Ovary (tissue), 9 donors: ENCODE measurements around the gene RBM20. TPM values are rescaled to one million over a fixed set of nuclear protein-coding genes. Genes with fewer than 3 reads are reported as not detected.
"Not testable (repeated sequence)": the region's sequence is repeated elsewhere in the genome, so short reads cannot be mapped to it uniquely, and the experiment has no call there.

Source experiments
- DNase-seq, 5 donors: peaks; one replicate each; pipeline ENCODE4 v3.0.0-alpha.2; 2019 to 2020
- H3K27ac ChIP-seq, 2 donors: fragments of 200-600 bp; one replicate each; pipeline versions ENCODE4 v1.5.1 to v1.8.0; 2019 to 2022
- H3K27me3 ChIP-seq: fragments of 200-600 bp; one replicate; pipeline ENCODE4 v1.8.0; 2022
- H3K36me3 ChIP-seq: fragments of 200-600 bp; sonication (generic); one replicate; pipeline ENCODE4 v1.5.1; 2019
- H3K4me1 ChIP-seq: one replicate; pipeline ENCODE4 v1.8.1; 2013; ENCODE audit warnings: mild to moderate bottlenecking, moderate library complexity; ENCODE audit not compliant: insufficient read depth
- H3K4me3 ChIP-seq: fragments of 200-600 bp; sonication (generic); one replicate; pipeline ENCODE4 v1.5.1; 2017
- H3K9me3 ChIP-seq, 2 donors: fragments of 200-600 bp in 1 of 2; sonication (generic) in 1 of 2; one replicate each; pipeline versions ENCODE4 v1.5.1 to v1.8.1; 2013 to 2019; ENCODE audit warnings: mild to moderate bottlenecking in 1 of 2, moderate library complexity in 1 of 2
- CTCF ChIP-seq, 3 donors: fragments of 450-650 bp in 2 of 3; fragments of 200-600 bp in 1 of 3; IDR thresholded peaks; one replicate each; pipeline versions ENCODE4 v1.5.1 to v1.8.0; 2016 to 2022; ENCODE audit warnings: antibody characterized with exemption in 3 of 3, mild to moderate bottlenecking in 1 of 3
- EP300 ChIP-seq: sonication (generic); formaldehyde crosslinking; IDR thresholded peaks from one replicate; pipeline ENCODE4 v1.6.1; 2017; ENCODE audit warnings: antibody characterized with exemption
- POLR2A ChIP-seq: fragments of 450-650 bp; IDR thresholded peaks from one replicate; pipeline ENCODE4 v1.6.1; 2017; ENCODE audit warnings: antibody characterized with exemption, mild to moderate bottlenecking, moderate library complexity
- WGBS, 3 donors: extraction: QIAGEN DNeasy Blood & Tissue Kit in 1 of 3; methylation state at CpG; one replicate each; pipeline versions ENCODE4 v1.1.5 to v1.1.7; 2013 to 2017; 5-methylcytosine and 5-hydroxymethylcytosine counted together
- intact Hi-C, 4 donors: fragments of 100-400 bp; cut with DNase I; formaldehyde crosslinking; loops; one replicate each; pipeline versions ENCODE4 v1.11.0 to v1.15.1; 2022 to 2023
- polyA plus RNA-seq, 2 donors: library from polyadenylated mRNA; stranded (reverse); fragments of 200-250 nt in 1 of 2; fragments of 350-450 nt in 1 of 2; fragmentation: Illumina TruSeq in 1 of 2; extraction: RNeasy Lipid Tissue Mini Kit (QIAGEN cat#74804) in 1 of 2; gene quantifications; one replicate each; pipeline ENCODE4 v1.2.3, GENCODE V29; 2013 to 2014
- total RNA-seq, 7 donors: library from RNA; depleted of rRNA in 2 of 7; stranded (reverse); fragments of >200 nt in 2 of 7; fragmentation: NEBNext Ultra II Directional in 3 of 7; extraction: Animal tissue kit (Norgen Biotek cat#: 25700) in 3 of 7; gene quantifications; one replicate each; pipeline versions ENCODE4 v1.1.0 to v1.2.4, GENCODE V29; 2016 to 2023
- donor health status: DM: no; HTN: no; CAD: no; lungs with moderate emphysema.
- donor health status: DM: no; HTN: no; CAD: no.
- donor health status: Bipolar disorder and iron deficiency.
- donor health status: DM: yes; HTN: yes; CAD: no.
- donor health status: DM: no; HTN: no; CAD: no.
- donor health status: DM: yes; HTN: yes; CAD: no.

RBM20 gene
- total and polyA plus RNA-seq, 9 donors, result 0.96 to 4.9 (median 3.6) TPM

- Histone ChIP-seq H3K27me3 (no peaks in the 10 kb centered on the region), H3K9me3 (no peaks in the 10 kb centered on the region), H3K36me3 (no peaks in the 10 kb centered on the region), H3K4me1 (no peaks in the 10 kb centered on the region), H3K27ac (no peak overlapping the region), H3K4me3 (no peak overlapping the region)
- 94 to 96% (median 95%) methylated on average over 4 of the region's 4 CpGs for WGBS, 3 donors
- TF ChIP-seq CTCF (IDR thresholded peaks at IDR 0.05), result no peak
- no peak for TF ChIP-seq POLR2A
- no peak for TF ChIP-seq EP300
- DNase-seq, result no peak
- intact Hi-C loops, result no loop called here
Measured at GRCh38 chr10:110656612-110657011, 12.5 kb downstream of the RBM20 start.

GRCh38 chr10:110657973-110658691 is 14.0 kb downstream of the RBM20 start:
- Histone ChIP-seq H3K27me3 (no peaks in the 10 kb centered on the region), H3K4me1 (no peaks in the 10 kb centered on the region), H3K27ac (no peak overlapping the region), H3K36me3 (no peaks in the 10 kb centered on the region), H3K4me3 (no peak overlapping the region), H3K9me3 (no peaks in the 10 kb centered on the region)
- intact Hi-C loops, result no loop called here
- 66 to 70% (median 68%) methylated on average over 11 of the region's 11 CpGs for WGBS, 3 donors
- TF ChIP-seq EP300, result no peak
- TF ChIP-seq CTCF (IDR thresholded peaks at IDR 0.05), result no peak
- TF ChIP-seq POLR2A, result no peak
- DNase-seq, result no peak

GRCh38 chr10:110659558-110659957 is 15.4 kb downstream of the RBM20 start:
- no peak overlapping the region for H3K27ac ChIP-seq
- WGBS, 3 donors, result 85 to 94% (median 86%) methylated on average over 1 of the region's 1 CpG

GRCh38 chr10:110660289-110660688 is 16.2 kb downstream of the RBM20 start:
- H3K4me1 ChIP-seq, H3K9me3 ChIP-seq, DNase-seq, H3K36me3 ChIP-seq, intact Hi-C loops, H3K27me3 ChIP-seq, H3K27ac ChIP-seq, H3K4me3 ChIP-seq: not testable (repeated sequence)
- WGBS, 3 donors, result 65 to 76% (median 68%) methylated on average over 8 of the region's 8 CpGs

More at GRCh38 chr10:110659558-110659957, 15.4 kb downstream of the RBM20 start:
- H3K36me3 ChIP-seq, result no peaks in the 10 kb centered on the region
- H3K4me1 ChIP-seq, result no peaks in the 10 kb centered on the region
- no peak overlapping the region for H3K4me3 ChIP-seq
- DNase-seq, result no peak
- no peak for TF ChIP-seq POLR2A
- no peak for TF ChIP-seq CTCF (IDR thresholded peaks at IDR 0.05)
- TF ChIP-seq EP300, result no peak
- intact Hi-C loops, result no loop called here
- H3K9me3 ChIP-seq, result no peaks in the 10 kb centered on the region
- H3K27me3 ChIP-seq, result no peaks in the 10 kb centered on the region

GRCh38 chr10:110661292-110661691 is 17.2 kb downstream of the RBM20 start:
- TF ChIP-seq POLR2A, result no peak
- no peak for TF ChIP-seq CTCF (IDR thresholded peaks at IDR 0.05)
- TF ChIP-seq EP300, result no peak
- intact Hi-C loops, result no loop called here
- H3K4me1 ChIP-seq, result no peaks in the 10 kb centered on the region
- WGBS, 3 donors, result 85 to 92% (median 87%) methylated on average over 5 of the region's 5 CpGs
- no peaks in the 10 kb centered on the region for H3K9me3 ChIP-seq
- DNase-seq, result no peak
- H3K4me3 ChIP-seq, result no peak overlapping the region
- no peaks in the 10 kb centered on the region for H3K27me3 ChIP-seq
- no peaks in the 10 kb centered on the region for H3K36me3 ChIP-seq
- no peak overlapping the region for H3K27ac ChIP-seq
